Measurements from ENCODE around the gene GMCL2. TPM values are rescaled to one million over a fixed set of nuclear protein-coding genes. Genes with fewer than 3 reads are reported as not detected.

Gene GMCL2
- total and polyA plus RNA-seq, 9 of the 15 experiments (the other 6 are each of a cell fraction or from before 2014, with no cell fraction given), result 0.04 TPM; not detected in 8

DNA sequence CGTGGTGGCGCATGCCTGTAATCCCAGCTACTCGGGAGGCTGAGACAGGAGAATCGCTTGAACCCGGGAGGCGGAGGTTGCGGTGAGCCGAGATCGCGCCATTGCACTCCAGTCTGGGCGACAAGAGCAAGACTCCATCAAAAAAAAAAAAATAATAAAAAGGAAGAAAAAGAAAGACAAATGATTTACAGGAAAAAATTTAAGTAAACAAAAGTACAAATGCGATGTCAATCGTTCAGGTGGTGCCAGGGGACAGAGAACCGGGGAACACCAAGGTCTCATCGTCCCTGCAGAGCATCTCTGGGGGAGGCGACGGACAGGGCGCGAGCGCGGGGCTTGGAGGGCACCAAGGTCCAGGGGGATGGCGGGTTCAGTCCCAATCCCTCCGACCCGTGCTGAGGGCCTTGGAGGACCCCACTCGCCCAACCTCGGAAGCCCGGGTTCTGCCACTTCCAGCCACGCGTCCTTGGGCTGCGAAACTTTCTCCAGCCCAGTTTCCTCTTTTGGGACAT is 16.6 kb upstream of the GMCL2 start (continued):
- TF ChIP-seq ZNF639 (CRISPR knock-in tag; conservative IDR thresholded peaks at IDR 0.05 in 1 of 2, IDR thresholded peaks at IDR 0.05 in 1 of 2) (peak in 1 of 2 experiments; percentile 14; a peak in 1 of 4 replicates), CHD1 (IDR thresholded peaks at IDR 0.05; ENCODE audit: low read length) (peak; percentile 51), JUND (IDR thresholded peaks at IDR 0.05; ENCODE audit: borderline replicate concordance, low read depth, low read length) (no peak), JUND (tag; IDR thresholded peaks at IDR 0.05; ENCODE audit: borderline replicate concordance, low read depth, low read length) (no peak), ZBTB7A (IDR thresholded peaks at IDR 0.05; ENCODE audit: borderline replicate concordance, control insufficient read depth, low read depth, low read length) (peak; percentile 9; the same call in 1 of the 2 replicates), THRB (CRISPR knock-in tag; conservative IDR thresholded peaks at IDR 0.05) (no peak), SMARCC2 (IDR thresholded peaks at IDR 0.05; ENCODE audit: low read depth) (0 out of 2 replicates have a peak, but pooled peaks have one; percentile 40), TRIM28 (IDR thresholded peaks at IDR 0.05) (0 out of 2 replicates have a peak, but pooled peaks have one; percentile 18), ZKSCAN8 (CRISPR knock-in tag; IDR thresholded peaks at IDR 0.05) (no peak), UBTF (IDR thresholded peaks at IDR 0.05; ENCODE audit: borderline replicate concordance in 1 of 2, low read depth in 2 of 2, low read length in 2 of 2) (no peak), SPI1 (IDR thresholded peaks at IDR 0.05; ENCODE audit: borderline replicate concordance, low read depth, low read length) (peak; percentile 33; the same call in 1 of the 2 replicates), MIER1 (IDR thresholded peaks at IDR 0.05; ENCODE audit: low read depth) (0 out of 2 replicates have a peak, but pooled peaks have one; percentile 53), SMARCA4 (IDR thresholded peaks at IDR 0.05) (peak; percentile 24; the same call in 1 of the 2 replicates), HLTF (IDR thresholded peaks at IDR 0.05) (peak; percentile 47; the same call in 1 of the 2 replicates), SNIP1 (IDR thresholded peaks at IDR 0.05; ENCODE audit: low read depth) (0 out of 2 replicates have a peak, but pooled peaks have one; percentile 34), NBN (IDR thresholded peaks at IDR 0.05; ENCODE audit: low read depth) (0 out of 2 replicates have a peak, but pooled peaks have one; percentile 15)
- TF ChIP-seq, protein P1, sequence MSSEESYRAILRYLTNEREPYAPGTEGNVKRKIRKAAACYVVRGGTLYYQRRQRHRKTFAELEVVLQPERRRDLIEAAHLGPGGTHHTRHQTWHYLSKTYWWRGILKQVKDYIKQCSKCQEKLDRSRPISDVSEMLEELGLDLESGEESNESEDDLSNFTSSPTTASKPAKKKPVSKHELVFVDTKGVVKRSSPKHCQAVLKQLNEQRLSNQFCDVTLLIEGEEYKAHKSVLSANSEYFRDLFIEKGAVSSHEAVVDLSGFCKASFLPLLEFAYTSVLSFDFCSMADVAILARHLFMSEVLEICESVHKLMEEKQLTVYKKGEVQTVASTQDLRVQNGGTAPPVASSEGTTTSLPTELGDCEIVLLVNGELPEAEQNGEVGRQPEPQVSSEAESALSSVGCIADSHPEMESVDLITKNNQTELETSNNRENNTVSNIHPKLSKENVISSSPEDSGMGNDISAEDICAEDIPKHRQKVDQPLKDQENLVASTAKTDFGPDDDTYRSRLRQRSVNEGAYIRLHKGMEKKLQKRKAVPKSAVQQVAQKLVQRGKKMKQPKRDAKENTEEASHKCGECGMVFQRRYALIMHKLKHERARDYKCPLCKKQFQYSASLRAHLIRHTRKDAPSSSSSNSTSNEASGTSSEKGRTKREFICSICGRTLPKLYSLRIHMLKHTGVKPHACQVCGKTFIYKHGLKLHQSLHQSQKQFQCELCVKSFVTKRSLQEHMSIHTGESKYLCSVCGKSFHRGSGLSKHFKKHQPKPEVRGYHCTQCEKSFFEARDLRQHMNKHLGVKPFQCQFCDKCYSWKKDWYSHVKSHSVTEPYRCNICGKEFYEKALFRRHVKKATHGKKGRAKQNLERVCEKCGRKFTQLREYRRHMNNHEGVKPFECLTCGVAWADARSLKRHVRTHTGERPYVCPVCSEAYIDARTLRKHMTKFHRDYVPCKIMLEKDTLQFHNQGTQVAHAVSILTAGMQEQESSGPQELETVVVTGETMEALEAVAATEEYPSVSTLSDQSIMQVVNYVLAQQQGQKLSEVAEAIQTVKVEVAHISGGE (CRISPR knock-in tag; IDR thresholded peaks at IDR 0.05), result peak in 1 of 3 experiments; percentile 56; a peak in 1 of 6 replicates

All from K562 (cell line).